ENCODE measurements around the gene ATXN7.

ATXN7 gene

DNA sequence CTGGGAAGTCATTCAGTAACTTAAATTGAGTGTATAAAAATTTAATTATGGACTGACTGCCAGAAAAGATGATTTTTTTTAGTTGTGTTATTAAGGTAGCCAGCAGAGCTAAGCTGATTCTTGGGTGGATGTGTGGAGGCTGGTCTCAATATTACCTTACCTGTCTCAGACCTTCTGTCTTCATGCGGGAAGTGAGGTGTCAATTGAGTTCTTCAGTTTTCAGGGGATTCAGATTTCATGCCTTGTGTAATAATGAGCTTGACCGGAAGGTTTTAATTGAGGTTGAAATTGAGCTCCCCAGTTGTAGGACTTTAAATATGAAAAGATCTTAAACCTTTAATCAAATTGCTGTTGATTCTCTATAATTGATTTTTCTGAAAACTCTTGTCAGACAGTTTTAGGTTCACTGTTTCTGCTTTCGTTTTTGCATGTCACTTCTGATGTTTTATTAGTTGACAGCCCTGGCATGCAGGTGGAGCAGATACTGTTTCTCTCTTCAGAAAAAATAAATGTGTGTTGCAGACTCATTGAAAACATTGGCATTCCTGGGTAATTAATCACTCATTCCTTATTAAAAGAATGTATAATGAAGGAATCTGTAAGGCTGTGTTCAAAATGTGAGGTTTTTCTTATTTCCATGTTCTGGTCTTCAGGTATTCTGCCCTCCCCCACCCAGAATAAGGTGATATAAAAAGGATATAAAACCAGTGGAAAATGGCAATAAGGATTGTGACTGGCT is 105.1 kb downstream of the ATXN7 start:
- DNase-seq = no peak

GRCh38 chr3:63969876-63970275 is 106.2 kb downstream of the ATXN7 start:
- DNase-seq = no peak

GRCh38 chr3:63970631-63971475 is 107.2 kb downstream of the ATXN7 start:
- no peak for DNase-seq

GRCh38 chr3:63972196-63972595 is 108.5 kb downstream of the ATXN7 start:
- no peak for DNase-seq

DNA sequence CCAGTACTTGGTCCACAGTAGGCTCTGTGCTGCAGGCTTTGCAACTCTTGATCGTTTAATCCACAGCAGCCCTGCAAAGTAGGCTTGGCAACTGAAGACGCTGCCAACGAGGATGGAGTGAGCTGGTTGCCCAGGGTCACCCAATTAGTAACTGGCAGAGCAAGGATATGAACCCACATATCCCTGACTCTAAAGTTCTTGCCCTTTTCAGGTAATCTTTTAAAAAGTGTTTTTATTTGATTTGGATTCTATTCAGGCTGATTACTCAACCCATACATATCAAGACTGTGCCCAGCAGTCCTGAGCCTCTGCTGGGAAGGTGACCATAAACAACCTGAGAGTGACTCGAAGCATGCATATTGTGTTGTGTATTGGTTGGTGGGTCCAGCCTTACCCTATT is 109.3 kb downstream of the ATXN7 start:
- no peak for DNase-seq

DNA sequence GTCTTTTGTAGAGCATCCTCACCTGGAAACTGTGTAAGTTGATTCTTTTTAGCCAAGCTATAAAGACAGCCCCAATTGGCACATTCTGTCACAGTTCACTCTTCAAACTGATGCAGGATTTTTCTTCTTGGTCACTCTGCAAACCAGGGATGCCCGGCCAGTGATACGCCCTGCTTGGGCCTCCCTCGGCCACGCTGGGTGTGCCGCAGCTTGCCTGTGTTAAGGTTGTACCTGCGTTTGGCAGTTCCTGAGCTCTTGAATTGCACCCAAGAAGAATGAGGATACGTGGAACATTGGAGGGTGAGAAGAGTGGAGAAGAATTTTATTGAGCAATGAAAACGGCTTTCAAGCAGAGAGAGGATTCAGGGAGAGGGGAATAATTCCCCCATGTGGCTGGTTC is 109.7 kb downstream of the ATXN7 start:
- no peak for DNase-seq

DNA sequence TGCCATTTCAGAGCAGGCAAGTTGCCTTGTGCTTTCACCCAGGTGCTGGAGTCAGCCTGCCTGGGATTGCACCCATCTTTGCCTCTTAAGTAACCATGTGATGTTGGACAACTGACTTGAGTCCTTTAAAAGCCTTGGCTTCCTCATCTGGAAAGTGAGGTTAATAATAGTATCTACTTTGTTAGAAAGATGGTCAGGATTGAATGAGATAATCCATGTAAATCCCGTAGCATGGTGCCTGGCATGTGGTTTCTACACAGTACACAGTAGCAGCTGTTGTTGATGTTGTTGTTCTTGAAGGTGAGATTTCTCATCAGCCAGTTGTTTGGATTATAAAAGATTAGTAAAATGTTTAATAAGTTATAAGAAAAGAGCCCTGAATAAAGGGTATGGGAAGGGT is 110.8 kb downstream of the ATXN7 start:
- DNase-seq = no peak

DNA sequence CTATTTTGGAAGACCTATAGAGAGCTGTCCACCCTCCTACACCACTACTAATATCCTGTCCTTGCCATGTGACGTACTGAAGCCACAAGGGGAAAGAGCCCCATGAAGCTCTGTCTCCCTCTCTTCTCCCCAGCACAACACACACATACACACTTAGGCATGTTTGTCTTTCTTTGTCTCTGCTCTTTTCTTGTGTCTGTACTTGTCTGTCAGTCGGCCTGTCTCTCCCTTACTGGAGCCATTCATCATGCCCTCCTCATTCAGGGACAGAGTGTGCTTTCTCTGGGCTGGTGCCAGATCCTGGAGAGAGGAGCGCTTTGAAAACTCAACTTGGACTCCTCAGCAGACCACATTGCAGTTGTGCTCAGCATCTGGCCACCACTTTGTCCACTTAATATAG is 112.1 kb downstream of the ATXN7 start:
- DNase-seq = no peak

DNA sequence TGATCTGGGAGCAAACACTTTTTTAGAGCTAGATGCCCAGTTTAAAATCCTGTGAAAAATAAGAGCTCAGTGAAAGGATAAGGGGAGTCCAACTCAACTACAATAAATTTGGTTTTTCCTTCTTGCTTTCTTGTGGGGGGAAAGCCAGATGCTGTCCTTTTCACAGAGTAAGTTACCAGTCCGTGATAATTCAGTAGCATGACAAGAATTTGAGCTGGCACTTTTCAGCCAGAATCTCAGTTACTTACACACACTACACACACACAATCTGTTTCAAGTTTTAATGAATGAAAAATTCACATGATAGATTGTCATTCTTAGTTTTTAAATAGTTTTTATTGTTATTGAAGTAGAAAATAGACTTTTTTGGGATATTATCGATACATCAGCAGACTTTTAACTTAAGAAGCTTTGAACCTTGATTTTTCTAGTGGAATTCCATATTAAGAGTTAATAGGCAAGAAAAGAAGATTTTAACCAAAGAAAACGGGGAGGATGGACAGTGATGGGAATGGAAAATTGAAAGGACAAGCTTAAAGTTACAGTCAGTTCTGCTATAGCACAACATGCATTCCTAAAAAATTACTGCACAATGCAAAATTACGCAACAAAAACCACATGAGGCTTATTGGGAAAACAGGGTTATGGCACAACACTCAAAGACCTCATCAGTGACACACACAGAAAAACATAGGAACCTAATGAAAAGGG is 112.6 kb downstream of the ATXN7 start:
- no peak for DNase-seq

- DNase-seq = no peak
Measured at GRCh38 chr3:63976872-63977200, 113.2 kb downstream of the ATXN7 start.

- no peak for DNase-seq
Measured at GRCh38 chr3:63977893-63978292, 114.2 kb downstream of the ATXN7 start.

GRCh38 chr3:63979093-63979885 is 115.6 kb downstream of the ATXN7 start:
- no peak for DNase-seq

DNA sequence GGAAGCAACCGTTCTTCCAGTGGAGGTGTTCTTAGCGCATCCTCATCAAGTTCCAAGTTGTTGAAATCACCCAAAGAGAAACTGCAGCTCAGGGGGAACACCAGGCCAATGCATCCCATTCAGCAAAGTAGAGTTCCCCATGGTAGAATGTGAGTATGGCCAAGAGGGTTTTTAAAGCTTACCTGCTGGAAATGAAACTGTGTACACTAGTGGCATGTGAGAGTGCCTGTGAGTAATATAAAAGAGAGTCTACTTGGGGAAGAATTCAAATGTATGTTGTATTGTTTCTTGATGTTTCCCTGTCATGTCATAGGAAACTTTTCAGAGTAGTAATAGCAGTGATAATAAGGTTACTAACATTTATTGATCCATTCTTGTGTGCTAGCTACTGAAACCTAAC is 116.4 kb downstream of the ATXN7 start:
- DNase-seq = no peak

- DNase-seq = no peak
Measured at GRCh38 chr3:63980830-63981498, 117.3 kb downstream of the ATXN7 start.

DNA sequence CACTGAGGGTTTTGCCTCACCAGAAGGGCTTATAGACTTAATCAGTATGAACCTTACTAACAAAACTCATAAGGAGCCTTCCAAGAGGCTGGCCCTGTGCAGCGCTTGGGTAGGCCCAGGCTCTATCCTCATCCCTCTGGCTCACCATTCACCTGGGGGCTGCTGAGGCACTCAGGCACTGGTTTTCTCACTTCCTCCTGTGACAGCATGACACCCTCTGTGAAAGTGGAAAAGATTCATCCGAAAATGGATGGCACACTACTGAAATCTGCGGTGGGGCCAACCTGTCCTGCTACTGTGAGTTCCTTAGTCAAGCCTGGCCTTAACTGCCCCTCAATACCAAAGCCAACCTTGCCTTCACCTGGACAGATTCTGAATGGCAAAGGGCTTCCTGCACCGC is 118.3 kb downstream of the ATXN7 start:
- no peak for DNase-seq

GRCh38 chr3:63984391-63984790 is 120.7 kb downstream of the ATXN7 start:
- no peak for DNase-seq

DNA sequence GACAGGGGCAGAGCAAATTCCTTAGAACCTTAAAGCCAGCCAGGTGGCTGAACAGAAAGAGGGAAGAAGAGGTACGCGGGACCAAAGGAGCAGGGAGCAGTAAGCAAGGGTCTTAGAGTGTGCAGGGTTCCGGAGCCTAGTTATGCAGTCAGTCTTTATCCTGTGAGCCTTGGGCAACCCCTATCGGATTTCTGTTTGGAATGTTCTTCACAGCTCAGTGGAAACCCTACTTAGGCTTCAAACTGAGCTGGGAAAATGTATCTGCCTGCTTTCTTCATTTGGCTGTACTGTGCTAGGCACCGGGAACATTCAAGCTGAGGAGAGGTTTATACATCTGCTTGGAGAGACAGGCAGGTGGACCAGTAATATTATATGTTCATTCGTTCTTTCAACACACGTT is 122.5 kb downstream of the ATXN7 start:
- no peak for DNase-seq

- no peak for DNase-seq
Measured at GRCh38 chr3:63986831-63987230, 123.2 kb downstream of the ATXN7 start.

GRCh38 chr3:63988943-63989342 is 125.3 kb downstream of the ATXN7 start:
- no peak for DNase-seq

GRCh38 chr3:63990204-63990603 is 126.5 kb downstream of the ATXN7 start:
- no peak for DNase-seq

DNA sequence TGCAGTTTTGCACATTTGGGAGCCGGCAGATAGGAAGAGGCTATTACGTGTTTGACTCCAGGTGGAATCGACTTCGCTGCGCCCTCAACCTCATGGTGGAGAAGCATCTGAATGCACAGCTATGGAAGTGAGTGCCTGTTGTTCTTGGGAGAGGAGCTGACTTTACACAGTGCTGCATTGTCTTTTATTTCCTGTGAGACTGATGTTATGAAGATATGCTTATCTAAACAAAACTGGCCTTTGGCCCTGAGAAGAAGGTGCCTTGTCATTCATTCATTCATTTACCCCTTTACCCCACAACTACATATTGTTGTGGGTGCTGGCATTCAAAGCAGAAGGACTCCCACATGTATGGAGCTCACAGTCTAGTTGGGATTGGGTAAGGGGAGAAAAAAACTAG is 127.1 kb downstream of the ATXN7 start:
- no peak for DNase-seq

- no peak for DNase-seq
Measured at GRCh38 chr3:63991666-63992065, 128.0 kb downstream of the ATXN7 start.

Data from activated CD8-positive, alpha-beta memory T cell treated with anti-CD3 and anti-CD28 coated beads, Interleukin-2, amount 50 U/mL, for 48 hours (primary cell).